GM12878 (cell line): ENCODE measurements around the gene S1PR1. TPM values are rescaled to one million over a fixed set of nuclear protein-coding genes. Genes with fewer than 3 reads are reported as not detected.
A peak's percentile ranks its signal among the peaks of the same experiment; 100 is the strongest.

Source experiments
- BCL11A ChIP-seq: IDR thresholded peaks from 2 replicates; pipeline ENCODE4 v1.6.1; 2011; ENCODE audit warnings: low read depth, low read length
- EP300 ChIP-seq, 2 experiments: fragments of 150-350 bp in 1 of 2; IDR thresholded peaks; 2 replicates each; pipeline ENCODE4 v1.6.1; 2011 to 2012; ENCODE audit warnings: low read depth in 2 of 2, low read length in 2 of 2, borderline replicate concordance in 1 of 2, improper control_type of control experiment in 1 of 2, inconsistent platforms in 1 of 2; ENCODE audit not compliant: control insufficient read depth in 1 of 2
- ESRRA ChIP-seq: IDR thresholded peaks from 2 replicates; pipeline ENCODE4 v1.6.1; 2012; ENCODE audit warnings: mild to moderate bottlenecking, low read length, improper control_type of control experiment
- HSF1 ChIP-seq: fragments of 150-350 bp; IDR thresholded peaks from 2 replicates; pipeline ENCODE4 v1.6.1; 2014; ENCODE audit warnings: mild to moderate bottlenecking, low read depth, low read length
- IRF5 ChIP-seq: fragments of 450-650 bp; IDR thresholded peaks from 2 replicates; pipeline ENCODE4 v1.6.1; 2017; ENCODE audit warnings: borderline replicate concordance
- LARP7 ChIP-seq: fragments of 450-650 bp; IDR thresholded peaks from 2 replicates; pipeline ENCODE4 v1.6.1; 2017; ENCODE audit warnings: mild to moderate bottlenecking
- MEF2B ChIP-seq: fragments of 450-650 bp; IDR thresholded peaks from 2 replicates; pipeline ENCODE4 v1.6.1; 2018; ENCODE audit warnings: mild to moderate bottlenecking, moderate library complexity; ENCODE audit not compliant: partially characterized antibody, poor library complexity, severe bottlenecking
- MYB ChIP-seq: fragments of 150-350 bp; IDR thresholded peaks from 2 replicates; pipeline ENCODE4 v1.6.1; 2014; ENCODE audit warnings: mild to moderate bottlenecking, low read depth, low read length, borderline replicate concordance
- MYC ChIP-seq: IDR thresholded peaks from 2 replicates; pipeline ENCODE4 v1.6.1; 2011; ENCODE audit warnings: mild to moderate bottlenecking, low read length, moderate library complexity, inconsistent platforms; ENCODE audit not compliant: insufficient read depth, insufficient replicate concordance, insufficient read length, severe bottlenecking
- PAX8 ChIP-seq: fragments of 450-650 bp; IDR thresholded peaks from 2 replicates; pipeline ENCODE4 v1.6.1; 2017; ENCODE audit warnings: mild to moderate bottlenecking, moderate library complexity
- POU2F2 ChIP-seq: IDR thresholded peaks from 3 replicates; pipeline ENCODE4 v1.6.1; 2011; ENCODE audit warnings: low read depth, mild to moderate bottlenecking, low read length, borderline replicate concordance
- RAD21 ChIP-seq: IDR thresholded peaks from 2 replicates; pipeline ENCODE4 v1.6.1; 2011; ENCODE audit warnings: mild to moderate bottlenecking, low read depth, low read length, moderate library complexity; ENCODE audit not compliant: insufficient read depth
- RELB ChIP-seq: fragments of 450-650 bp; IDR thresholded peaks from 2 replicates; pipeline ENCODE4 v1.6.1; 2017; ENCODE audit warnings: low read depth, mild to moderate bottlenecking, moderate library complexity
- RUNX3 ChIP-seq: IDR thresholded peaks from 2 replicates; pipeline ENCODE4 v1.6.1; 2012; ENCODE audit warnings: low read length, inconsistent platforms
- SMARCA5 ChIP-seq: fragments of 450-650 bp; IDR thresholded peaks from 2 replicates; pipeline ENCODE4 v1.6.1; 2017; ENCODE audit warnings: mild to moderate bottlenecking
- TBL1XR1 ChIP-seq: IDR thresholded peaks from 2 replicates; pipeline ENCODE4 v1.6.1; 2012; ENCODE audit warnings: low read depth, low read length, improper control_type of control experiment
- TCF12 ChIP-seq: IDR thresholded peaks from 2 replicates; pipeline ENCODE4 v1.6.1; 2011; ENCODE audit warnings: low read depth, mild to moderate bottlenecking, low read length
- TCF3 ChIP-seq: IDR thresholded peaks from 2 replicates; pipeline ENCODE4 v1.6.1; 2012; ENCODE audit warnings: low read depth, mild to moderate bottlenecking, low read length, borderline replicate concordance; ENCODE audit not compliant: insufficient read depth
- USF1 ChIP-seq: IDR thresholded peaks from 2 replicates; pipeline ENCODE4 v1.6.1; 2011; ENCODE audit warnings: borderline replicate concordance, low read depth, mild to moderate bottlenecking, moderate library complexity, mixed read lengths, low read length; ENCODE audit not compliant: insufficient read depth; ENCODE audit errors: extremely low read length
- USF2 ChIP-seq: IDR thresholded peaks from 2 replicates; pipeline ENCODE4 v1.6.1; 2011; ENCODE audit warnings: low read depth, low read length, improper control_type of control experiment, borderline replicate concordance
- polyA plus RNA-seq, 11 experiments: library from polyadenylated mRNA; depleted of rRNA in 4 of 11; unstranded in 6 of 11; stranded (reverse) in 5 of 11; fragments of >200 nt; fragmentation: Nextera tagmentation in 4 of 11; fragmentation: Illumina TruSeq in 1 of 11; extraction: Ambion mirVana in 4 of 11; extraction: Trizol in 1 of 11; gene quantifications; 1 replicate in 1 of 11; 2 replicates in 10 of 11; pipeline versions ENCODE4 v1.2.1 to v1.2.3, GENCODE V29; 2011 to 2016; ENCODE audit warnings: inconsistent platforms in 2 of 11, missing spikeins in 2 of 11, low read depth in 1 of 11
- total RNA-seq, 4 experiments: library from RNA; depleted of rRNA in 3 of 4; stranded (reverse); fragments of >200 nt in 3 of 4; fragmentation: Illumina TruSeq in 1 of 4; extraction: Trizol in 1 of 4; gene quantifications; 2 replicates each; pipeline versions ENCODE4 v1.2.1 to v1.2.3, GENCODE V29; 2013 to 2021

Gene S1PR1
- total and polyA plus RNA-seq, 10 of the 15 experiments (the other 5 are each of a cell fraction or from before 2014, with no cell fraction given): 3.8 to 59.4 (median 30.7) TPM

GRCh38 chr1:101247404-101248287 lies 10.8 kb downstream of the S1PR1 start (continued):
- peak; percentile 81; the same call in 1 of the 2 replicates for TF ChIP-seq TCF3
- peak; percentile 40; the same call in 1 of the 2 replicates for TF ChIP-seq RELB
- 0 out of 2 replicates have a peak, but pooled peaks have one; percentile 45 for TF ChIP-seq PAX8
- TF ChIP-seq USF1: no peak
- TF ChIP-seq HSF1: no peak
- TF ChIP-seq SMARCA5: no peak
- no peak for TF ChIP-seq MYC
- TF ChIP-seq MEF2B: peak; percentile 82
- TF ChIP-seq TBL1XR1: peak; percentile 93
- peak; percentile 35 for TF ChIP-seq RAD21
- no peak for TF ChIP-seq ESRRA
- peak; percentile 89 for TF ChIP-seq TCF12
- no peak for TF ChIP-seq MYB
- TF ChIP-seq LARP7: no peak
- TF ChIP-seq USF2: no peak
- TF ChIP-seq EP300 (IDR thresholded peaks at IDR 0.05; ENCODE audit: borderline replicate concordance in 1 of 2, control insufficient read depth in 1 of 2, low read depth in 2 of 2, low read length in 2 of 2): peak; percentile 37 to 61; a peak in 3 of 4 replicates
- TF ChIP-seq BCL11A: peak; percentile 69; the same call in 1 of the 2 replicates
- no peak for TF ChIP-seq IRF5
- 0 out of 3 replicates have a peak, but pooled peaks have one; percentile 58 for TF ChIP-seq POU2F2
- peak; percentile 96 for TF ChIP-seq RUNX3
